H9 (cell line): ENCODE measurements around the gene RASA3. TPM values are rescaled to one million over a fixed set of nuclear protein-coding genes. Genes with fewer than 3 reads are reported as not detected.
A peak's percentile ranks its signal among the peaks of the same experiment; 100 is the strongest.

Experiments
- DNase-seq: peaks from one replicate; pipeline ENCODE4 v3.0.0-alpha.2; 2017
- H2AFZ ChIP-seq: one replicate; pipeline ENCODE4 v1.6.1; 2013; ENCODE audit warnings: mild to moderate bottlenecking, low read length, control low read depth, moderate library complexity
- H2AK5ac ChIP-seq: 2 replicates; pipeline ENCODE4 v1.6.1; 2013; ENCODE audit warnings: low read length, control low read depth, mixed read lengths; ENCODE audit not compliant: insufficient read length
- H2BK120ac ChIP-seq: one replicate; pipeline ENCODE4 v1.6.1; 2013; ENCODE audit warnings: low read depth, mild to moderate bottlenecking, low read length, control low read depth, inconsistent platforms; ENCODE audit not compliant: poor library complexity, severe bottlenecking
- H2BK12ac ChIP-seq: 2 replicates; pipeline ENCODE4 v1.6.1; 2013; ENCODE audit warnings: low read length, control low read depth, mixed read lengths, low read depth; ENCODE audit not compliant: insufficient read length
- H2BK15ac ChIP-seq: 2 replicates; pipeline ENCODE4 v1.6.1; 2013; ENCODE audit warnings: low read depth, low read length, control low read depth
- H2BK20ac ChIP-seq: one replicate; pipeline ENCODE4 v1.6.1; 2013; ENCODE audit warnings: low read depth, mild to moderate bottlenecking, low read length, control low read depth, inconsistent platforms; ENCODE audit not compliant: poor library complexity, severe bottlenecking
- H2BK5ac ChIP-seq: 2 replicates; pipeline ENCODE4 v1.6.1; 2013; ENCODE audit warnings: low read length, control low read depth, mixed read lengths; ENCODE audit not compliant: insufficient read length
- H3K14ac ChIP-seq: 2 replicates; pipeline ENCODE4 v1.6.1; 2013; ENCODE audit warnings: low read length, control low read depth; ENCODE audit not compliant: insufficient read depth
- H3K18ac ChIP-seq: 2 replicates; pipeline ENCODE4 v1.6.1; 2013; ENCODE audit warnings: low read depth, mild to moderate bottlenecking, mixed read lengths, low read length, control low read depth; ENCODE audit not compliant: insufficient read length
- H3K23ac ChIP-seq: 2 replicates; pipeline ENCODE4 v1.6.1; 2013; ENCODE audit warnings: low read length, control low read depth, mixed read lengths, low read depth; ENCODE audit not compliant: insufficient read length
- H3K23me2 ChIP-seq: 2 replicates; pipeline ENCODE4 v1.6.1; 2013; ENCODE audit warnings: low read depth, mild to moderate bottlenecking, mixed read lengths, low read length, control low read depth; ENCODE audit not compliant: insufficient read length, poor library complexity, severe bottlenecking
- H3K27ac ChIP-seq: 2 replicates; pipeline ENCODE4 v1.5.1; 2013; ENCODE audit warnings: low read length, control low read depth, mixed read lengths, low read depth; ENCODE audit not compliant: insufficient read length
- H3K27me3 ChIP-seq: 2 replicates; pipeline ENCODE4 v1.6.1; 2013; ENCODE audit warnings: low read length, control low read depth, inconsistent platforms; ENCODE audit not compliant: insufficient read depth
- H3K4ac ChIP-seq: 2 replicates; pipeline ENCODE4 v1.6.1; 2013; ENCODE audit warnings: low read depth, mild to moderate bottlenecking, control low read depth, inconsistent platforms, low read length, moderate library complexity
- H3K4me1 ChIP-seq: 2 replicates; pipeline ENCODE4 v1.6.1; 2013; ENCODE audit warnings: low read length, control low read depth, inconsistent platforms; ENCODE audit not compliant: insufficient read depth
- H3K4me2 ChIP-seq: 2 replicates; pipeline ENCODE4 v1.6.1; 2013; ENCODE audit warnings: low read length, control low read depth, mixed read lengths; ENCODE audit not compliant: insufficient read length, insufficient read depth
- H3K56ac ChIP-seq: 2 replicates; pipeline ENCODE4 v1.6.1; 2013; ENCODE audit warnings: low read depth, mild to moderate bottlenecking, mixed read lengths, low read length, control low read depth; ENCODE audit not compliant: insufficient read length
- H3K79me1 ChIP-seq: 2 replicates; pipeline ENCODE4 v1.6.1; 2013; ENCODE audit warnings: low read depth, mild to moderate bottlenecking, moderate library complexity, low read length, control low read depth, inconsistent platforms; ENCODE audit not compliant: insufficient read depth, poor library complexity, severe bottlenecking
- H3K79me2 ChIP-seq: 2 replicates; pipeline ENCODE4 v1.6.1; 2013; ENCODE audit warnings: low read length, control low read depth, inconsistent platforms; ENCODE audit not compliant: insufficient read depth
- H3K9ac ChIP-seq: 2 replicates; pipeline ENCODE4 v1.6.1; 2013; ENCODE audit warnings: low read length, control low read depth, mixed read lengths; ENCODE audit not compliant: insufficient read length; ENCODE audit errors: extremely low read depth
- H3K9me3 ChIP-seq: one replicate; pipeline ENCODE4 v1.6.1; 2013; ENCODE audit warnings: low read depth, low read length, inconsistent platforms; ENCODE audit not compliant: control insufficient read depth
- H3T11ph ChIP-seq: one replicate; pipeline ENCODE4 v1.6.1; 2013; ENCODE audit warnings: mild to moderate bottlenecking, low read length, control low read depth, inconsistent platforms
- H4K20me1 ChIP-seq: one replicate; pipeline ENCODE4 v1.6.1; 2013; ENCODE audit not compliant: control insufficient read depth, insufficient read length, insufficient read depth
- H4K5ac ChIP-seq: 2 replicates; pipeline ENCODE4 v1.6.1; 2013; ENCODE audit warnings: low read depth, mild to moderate bottlenecking, mixed read lengths, low read length, control low read depth; ENCODE audit not compliant: insufficient read length
- H4K8ac ChIP-seq: replicated peaks from 2 replicates; pipeline ENCODE4 v1.6.1; 2013; ENCODE audit warnings: low read length, control low read depth, mixed read lengths, low read depth; ENCODE audit not compliant: insufficient read length
- H4K91ac ChIP-seq: 2 replicates; pipeline ENCODE4 v1.6.1; 2013; ENCODE audit warnings: low read depth, mild to moderate bottlenecking, moderate library complexity, mixed read lengths, low read length, control low read depth; ENCODE audit not compliant: insufficient read length
- H3K27ac Mint-ChIP-seq, 3 experiments: 2 replicates in 2 of 3; 3 replicates in 1 of 3; pipeline ENCODE4 v1.8.0; 2020 to 2021; ENCODE audit warnings: mixed read lengths in 3 of 3, mild to moderate bottlenecking in 1 of 3, moderate library complexity in 1 of 3
- H3K27me3 Mint-ChIP-seq: 2 replicates; pipeline ENCODE4 v1.8.0; 2021; ENCODE audit warnings: low read depth, mild to moderate bottlenecking, moderate library complexity, mixed read lengths
- H3K36me3 Mint-ChIP-seq, 3 experiments: 2 replicates in 2 of 3; 3 replicates in 1 of 3; pipeline ENCODE4 v1.8.0; 2020 to 2021; ENCODE audit warnings: low read depth in 3 of 3, mixed read lengths in 3 of 3; ENCODE audit not compliant: insufficient read depth in 1 of 3
- H3K4me1 Mint-ChIP-seq, 2 experiments: 2 replicates each; pipeline ENCODE4 v1.8.0; 2020; ENCODE audit warnings: mixed read lengths in 2 of 2
- H3K4me3 Mint-ChIP-seq, 2 experiments: 2 replicates in 1 of 2; 3 replicates in 1 of 2; pipeline ENCODE4 v1.8.0; 2020 to 2021; ENCODE audit warnings: mild to moderate bottlenecking in 2 of 2, mixed read lengths in 2 of 2, moderate library complexity in 1 of 2
- H3K9me3 Mint-ChIP-seq, 2 experiments: 2 replicates in 1 of 2; 3 replicates in 1 of 2; pipeline ENCODE4 v1.8.0; 2020; ENCODE audit warnings: mild to moderate bottlenecking in 2 of 2, mixed read lengths in 2 of 2, moderate library complexity in 1 of 2
- WGBS: extraction: QIAGEN DNeasy Blood & Tissue Kit; methylation state at CpG from one replicate; pipeline ENCODE4 v1.1.7; 2013; ENCODE audit warnings: missing lambda C conversion rate, low lambda C conversion rate, mixed read lengths; ENCODE audit not compliant: insufficient read length; ENCODE audit errors: extremely low coverage; 5-methylcytosine and 5-hydroxymethylcytosine counted together
- total RNA-seq: library from RNA; stranded (reverse); gene quantifications from 2 replicates; pipeline ENCODE4 v1.2.1, GENCODE V29; 2021
- TF ChIP-seq, protein P1 (sequence below): fragments of 200-600 bp; sonication (generic); conservative IDR thresholded peaks from 3 replicates; pipeline ENCODE4 v1.8.0; 2021; ENCODE audit warnings: antibody characterized with exemption, mild to moderate bottlenecking

Gene RASA3
- total RNA-seq, 1 experiment from 2014 or later = 12.3 TPM

DNA sequence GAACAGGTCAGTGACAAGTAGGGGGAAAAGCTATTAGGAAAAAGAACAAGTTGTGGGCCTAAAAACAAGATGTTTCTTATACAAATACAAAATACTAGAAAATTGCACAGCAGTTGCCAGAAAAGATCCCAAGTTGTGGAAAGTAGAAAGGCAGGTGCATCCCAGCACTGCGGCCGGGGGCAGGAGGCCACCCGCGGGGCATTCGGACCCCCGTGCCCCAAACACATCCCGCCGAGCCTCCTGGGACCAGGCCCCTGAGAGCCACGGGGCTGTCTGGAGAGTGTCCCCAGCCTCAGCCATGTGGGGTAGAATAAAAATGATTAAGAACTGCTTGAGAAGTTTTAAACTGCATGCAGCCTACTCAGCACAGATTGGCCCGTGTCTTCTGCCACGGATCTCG lies 11.4 kb downstream of the RASA3 start:
- no peak overlapping the region for H3T11ph ChIP-seq
- no peak overlapping the region for H2BK15ac ChIP-seq
- Mint-ChIP-seq H3K4me1 (peaks cover 25 to 26% of the 10 kb centered on the region in 2 experiments), H3K27ac (peak overlapping the region in 1 of 3 experiments; percentile 76; a peak in 2 of 7 replicates), H3K27me3 (no peaks in the 10 kb centered on the region; the same call in 1 of the 2 replicates), H3K36me3 (peaks cover 0 to 11% (median 8%) of the 10 kb centered on the region in 3 experiments; a peak in 2 of 7 replicates), H3K9me3 (peaks cover 0 to 7% of the 10 kb centered on the region in 2 experiments; a peak in 3 of 5 replicates), H3K4me3 (no peak overlapping the region; a peak in 1 of 5 replicates)
- H3K9ac ChIP-seq = no peak overlapping the region
- H3K9me3 ChIP-seq = no peaks in the 10 kb centered on the region
- no peaks in the 10 kb centered on the region; the same call in 1 of the 2 replicates for H3K79me2 ChIP-seq
- no peak overlapping the region for H3K56ac ChIP-seq
- TF ChIP-seq, protein P1, sequence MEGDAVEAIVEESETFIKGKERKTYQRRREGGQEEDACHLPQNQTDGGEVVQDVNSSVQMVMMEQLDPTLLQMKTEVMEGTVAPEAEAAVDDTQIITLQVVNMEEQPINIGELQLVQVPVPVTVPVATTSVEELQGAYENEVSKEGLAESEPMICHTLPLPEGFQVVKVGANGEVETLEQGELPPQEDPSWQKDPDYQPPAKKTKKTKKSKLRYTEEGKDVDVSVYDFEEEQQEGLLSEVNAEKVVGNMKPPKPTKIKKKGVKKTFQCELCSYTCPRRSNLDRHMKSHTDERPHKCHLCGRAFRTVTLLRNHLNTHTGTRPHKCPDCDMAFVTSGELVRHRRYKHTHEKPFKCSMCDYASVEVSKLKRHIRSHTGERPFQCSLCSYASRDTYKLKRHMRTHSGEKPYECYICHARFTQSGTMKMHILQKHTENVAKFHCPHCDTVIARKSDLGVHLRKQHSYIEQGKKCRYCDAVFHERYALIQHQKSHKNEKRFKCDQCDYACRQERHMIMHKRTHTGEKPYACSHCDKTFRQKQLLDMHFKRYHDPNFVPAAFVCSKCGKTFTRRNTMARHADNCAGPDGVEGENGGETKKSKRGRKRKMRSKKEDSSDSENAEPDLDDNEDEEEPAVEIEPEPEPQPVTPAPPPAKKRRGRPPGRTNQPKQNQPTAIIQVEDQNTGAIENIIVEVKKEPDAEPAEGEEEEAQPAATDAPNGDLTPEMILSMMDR = no peak
- no peak overlapping the region for H3K18ac ChIP-seq
- no peaks in the 10 kb centered on the region; the same call in 1 of the 2 replicates for H3K4me1 ChIP-seq
- H2BK5ac ChIP-seq = no peak overlapping the region
- H2BK120ac ChIP-seq = no peak overlapping the region
- no peak overlapping the region for H4K91ac ChIP-seq
- no peak overlapping the region for H2BK12ac ChIP-seq
- no peaks in the 10 kb centered on the region for H3K23me2 ChIP-seq
- H3K4ac ChIP-seq = no peak overlapping the region
- no peak overlapping the region for H2AFZ ChIP-seq
- no peak overlapping the region for H2BK20ac ChIP-seq
- no peak overlapping the region for H4K5ac ChIP-seq
- no peak overlapping the region for H4K8ac ChIP-seq
- H3K27me3 ChIP-seq = no peaks in the 10 kb centered on the region
- DNase-seq = no peak
- no peak overlapping the region for H2AK5ac ChIP-seq
- no peaks in the 10 kb centered on the region for H3K79me1 ChIP-seq
- H3K14ac ChIP-seq = no peak overlapping the region
- H3K23ac ChIP-seq = no peak overlapping the region
- no peaks in the 10 kb centered on the region for H4K20me1 ChIP-seq
- H3K4me2 ChIP-seq = no peak overlapping the region
- peak overlapping the region; percentile 15 for H3K27ac ChIP-seq
- no CpG with 5 or more reads among the region's 12 CpGs for WGBS
